ENCODE measurements around the gene C22orf39.

C22orf39 gene

DNA sequence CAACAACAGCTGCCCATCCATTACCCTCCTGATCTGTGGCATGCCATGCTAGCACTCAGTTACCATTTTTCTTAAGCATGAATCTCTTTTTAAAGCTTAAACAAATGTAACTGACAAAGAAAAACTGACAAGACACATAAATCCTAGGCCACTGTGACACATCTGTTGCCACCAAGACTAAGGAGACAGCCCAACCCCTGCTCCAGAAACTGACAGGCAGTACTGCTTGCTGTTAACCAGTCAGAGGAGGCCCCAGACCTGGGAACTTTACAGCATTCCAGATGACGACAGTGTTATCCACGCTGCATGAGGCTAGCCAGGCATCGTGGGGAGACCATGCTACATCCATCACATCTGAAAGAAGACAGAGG is 49.8 kb downstream of the C22orf39 start:
- TF ChIP-seq CTCF (conservative IDR thresholded peaks at IDR 0.05; ENCODE audit: low read length): no peak
- H3K4me3 ChIP-seq (ENCODE audit: low read length): no peak overlapping the region
- no peak for DNase-seq (ENCODE audit: low read depth)

DNA sequence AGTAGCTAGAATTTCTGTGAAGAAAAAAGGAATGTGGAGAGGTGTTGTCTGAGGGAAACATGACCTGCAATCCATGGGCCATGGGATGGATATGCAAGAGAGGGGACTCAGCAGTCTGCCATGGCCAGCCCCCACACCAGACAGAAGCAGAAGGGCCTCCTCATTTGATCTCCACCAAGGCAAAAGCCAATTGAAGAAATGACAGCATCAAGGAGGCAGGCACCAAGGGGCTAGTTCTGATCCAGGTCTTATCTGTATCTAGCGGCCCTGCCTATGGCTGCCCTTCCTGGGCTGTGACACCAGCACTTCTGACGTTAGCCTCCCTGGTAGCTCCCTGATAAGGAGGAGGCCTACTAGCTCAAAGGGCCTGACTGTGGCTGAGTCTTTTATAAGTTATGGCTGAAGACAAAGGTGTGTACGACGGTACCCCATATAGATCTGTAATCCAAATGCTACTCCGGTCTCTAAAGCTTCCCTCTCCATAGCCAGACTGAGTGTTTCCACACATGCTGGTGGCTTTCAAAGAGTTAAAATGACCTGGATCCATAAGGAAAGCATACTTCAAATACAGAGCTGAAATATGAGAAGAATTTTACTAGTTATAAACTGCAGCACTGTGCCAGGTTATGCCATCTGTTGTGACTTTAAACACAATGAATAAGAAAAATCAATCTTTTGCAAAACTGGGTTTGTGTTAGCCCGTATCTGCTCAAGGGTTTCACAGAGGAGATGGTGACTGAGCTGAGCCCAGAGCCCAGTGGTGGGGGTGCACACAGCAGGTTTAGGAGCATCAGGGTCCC is 50.4 kb downstream of the C22orf39 start:
- no peak overlapping the region for H3K4me3 ChIP-seq (ENCODE audit: low read length)
- no peak for DNase-seq (ENCODE audit: low read depth)
- TF ChIP-seq CTCF (conservative IDR thresholded peaks at IDR 0.05; ENCODE audit: low read length): no peak

- no peak overlapping the region for H3K4me3 ChIP-seq (ENCODE audit: low read length)
- DNase-seq (ENCODE audit: low read depth): no peak
- TF ChIP-seq CTCF (conservative IDR thresholded peaks at IDR 0.05; ENCODE audit: low read length): no peak
Measured at GRCh38 chr22:19396561-19396933, 51.0 kb downstream of the C22orf39 start.

DNA sequence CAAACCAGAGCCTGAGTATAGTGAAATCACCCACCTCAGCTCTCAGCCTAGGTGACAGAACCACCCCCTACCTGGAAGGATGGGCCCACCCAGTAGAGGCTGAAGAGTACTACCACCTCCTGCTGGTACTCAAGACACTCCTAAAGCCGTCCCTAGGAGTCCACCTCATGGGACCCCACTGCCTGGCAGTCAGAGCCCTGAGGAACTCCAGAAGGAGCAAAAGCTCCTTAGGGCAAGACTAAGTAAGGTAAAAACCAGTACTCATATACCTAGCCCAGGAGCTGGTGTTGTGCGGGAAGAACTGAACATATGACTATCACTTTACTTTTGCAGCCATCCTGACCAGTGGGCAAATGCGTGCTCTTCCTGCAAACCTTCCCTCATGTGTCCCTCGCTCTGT is 52.2 kb downstream of the C22orf39 start:
- no peak for TF ChIP-seq CTCF (conservative IDR thresholded peaks at IDR 0.05; ENCODE audit: low read length)
- no peak for DNase-seq (ENCODE audit: low read depth)
- H3K4me3 ChIP-seq (ENCODE audit: low read length): no peak overlapping the region

DNA sequence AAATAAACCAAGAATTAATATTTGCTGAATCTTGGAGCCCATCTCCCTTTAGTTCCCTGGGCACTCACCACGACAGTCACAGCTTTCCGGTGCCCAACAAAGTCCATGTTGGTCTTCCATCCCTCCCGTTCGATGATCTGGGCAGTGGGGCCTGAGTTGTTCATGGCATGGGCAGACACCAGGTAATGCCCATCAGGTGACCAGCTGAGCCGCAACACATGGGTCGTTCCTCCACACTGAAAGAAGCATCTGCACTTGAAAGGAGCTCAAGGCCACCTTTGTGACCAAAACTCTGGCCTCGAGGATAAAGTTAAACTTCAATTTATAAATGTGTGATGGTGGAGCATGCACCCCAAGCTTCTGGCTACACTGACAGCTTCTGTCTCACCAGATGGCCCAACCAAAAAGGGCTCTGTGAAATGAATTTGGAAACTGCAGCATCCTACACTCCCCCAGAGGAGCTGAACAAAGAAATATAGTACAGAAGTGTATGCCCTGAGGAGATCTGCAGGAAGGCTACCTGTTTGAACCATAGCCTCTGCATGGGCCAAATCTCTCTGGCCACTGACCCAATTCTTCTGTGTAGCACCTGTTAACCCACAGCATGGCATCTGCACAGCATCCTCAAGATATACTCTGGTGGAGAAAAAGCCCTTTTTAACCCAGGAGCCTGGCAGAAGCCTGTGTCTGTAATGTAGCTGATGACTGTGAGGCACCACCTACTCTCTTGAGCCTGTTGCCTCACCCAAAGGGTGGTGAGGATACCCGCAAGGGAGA is 53.0 kb downstream of the C22orf39 start:
- no peak for TF ChIP-seq CTCF (conservative IDR thresholded peaks at IDR 0.05; ENCODE audit: low read length)
- no peak for DNase-seq (ENCODE audit: low read depth)
- no peak overlapping the region for H3K4me3 ChIP-seq (ENCODE audit: low read length)

DNA sequence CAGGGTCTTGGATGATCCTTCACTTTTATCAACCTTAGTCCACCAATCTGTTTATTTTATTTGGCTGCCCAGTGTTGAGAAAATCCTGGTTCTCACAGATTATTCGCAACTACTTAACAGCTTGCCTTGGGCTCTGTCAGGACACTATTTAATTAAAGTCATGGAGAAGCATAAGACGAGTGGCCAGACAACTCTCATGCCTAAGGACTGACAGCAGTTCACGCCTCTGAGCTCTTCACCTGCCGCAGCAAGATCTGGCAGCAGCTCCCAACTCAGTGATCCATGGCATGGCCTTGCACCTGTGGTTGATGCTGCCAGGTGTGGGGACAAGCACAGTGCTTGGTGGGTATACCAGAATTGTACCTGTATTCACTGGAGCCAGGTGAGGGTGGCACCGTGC is 53.8 kb downstream of the C22orf39 start:
- TF ChIP-seq CTCF (conservative IDR thresholded peaks at IDR 0.05; ENCODE audit: low read length): no peak
- no peak overlapping the region for H3K4me3 ChIP-seq (ENCODE audit: low read length)
- no peak for DNase-seq (ENCODE audit: low read depth)

Data from AG10803 (cell line).